ENCODE data around the gene ADGRF5. TPM values are rescaled to one million over a fixed set of nuclear protein-coding genes. Genes with fewer than 3 reads are reported as not detected.
"Not testable (repeated sequence)": the region's sequence is repeated elsewhere in the genome, so short reads cannot be mapped to it uniquely, and the experiment has no call there.

Gene ADGRF5
- total RNA-seq, 3 donors from 2014 or later: 22.5 to 43.4 (median 41.6) TPM

DNA sequence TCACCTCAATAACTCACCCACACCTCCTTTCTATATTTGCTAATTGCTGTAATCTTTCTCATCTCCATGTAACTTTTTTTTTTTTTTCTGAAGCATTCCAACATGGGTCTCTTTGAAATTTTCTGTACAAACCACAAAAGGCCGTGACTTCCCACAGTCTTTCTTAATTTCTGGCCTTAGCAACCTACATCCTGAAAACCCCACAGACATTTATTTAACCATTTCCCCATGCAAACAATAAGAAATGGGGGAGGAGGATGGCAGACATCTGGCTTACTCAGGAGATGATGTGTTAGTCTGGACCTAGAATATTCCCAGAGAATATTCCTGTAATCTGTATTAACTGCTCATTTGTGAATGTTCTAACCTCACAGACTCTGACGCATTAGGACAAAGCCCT lies 70.9 kb downstream of the ADGRF5 start:
- intact Hi-C loops (cut with DNase I; ENCODE audit: low total_unique reads): no loop called here
- Histone ChIP-seq H3K27ac (peak overlapping the region in 1 of 2 donors; percentile 43), H3K27me3 (no peaks in the 10 kb centered on the region), H3K9me3 (no peaks in the 10 kb centered on the region), H3K4me3 (no peak overlapping the region), H3K36me3 (no peaks in the 10 kb centered on the region), H3K4me1 (peaks cover 0 to 6% of the 10 kb centered on the region in 2 donors)
- no peak for DNase-seq (ENCODE audit: low spot score in 2 of 2)
- no peak for TF ChIP-seq POLR2AphosphoS5 (IDR thresholded peaks at IDR 0.05)
- TF ChIP-seq, protein P1, sequence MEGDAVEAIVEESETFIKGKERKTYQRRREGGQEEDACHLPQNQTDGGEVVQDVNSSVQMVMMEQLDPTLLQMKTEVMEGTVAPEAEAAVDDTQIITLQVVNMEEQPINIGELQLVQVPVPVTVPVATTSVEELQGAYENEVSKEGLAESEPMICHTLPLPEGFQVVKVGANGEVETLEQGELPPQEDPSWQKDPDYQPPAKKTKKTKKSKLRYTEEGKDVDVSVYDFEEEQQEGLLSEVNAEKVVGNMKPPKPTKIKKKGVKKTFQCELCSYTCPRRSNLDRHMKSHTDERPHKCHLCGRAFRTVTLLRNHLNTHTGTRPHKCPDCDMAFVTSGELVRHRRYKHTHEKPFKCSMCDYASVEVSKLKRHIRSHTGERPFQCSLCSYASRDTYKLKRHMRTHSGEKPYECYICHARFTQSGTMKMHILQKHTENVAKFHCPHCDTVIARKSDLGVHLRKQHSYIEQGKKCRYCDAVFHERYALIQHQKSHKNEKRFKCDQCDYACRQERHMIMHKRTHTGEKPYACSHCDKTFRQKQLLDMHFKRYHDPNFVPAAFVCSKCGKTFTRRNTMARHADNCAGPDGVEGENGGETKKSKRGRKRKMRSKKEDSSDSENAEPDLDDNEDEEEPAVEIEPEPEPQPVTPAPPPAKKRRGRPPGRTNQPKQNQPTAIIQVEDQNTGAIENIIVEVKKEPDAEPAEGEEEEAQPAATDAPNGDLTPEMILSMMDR (IDR thresholded peaks at IDR 0.05): no peak
- TF ChIP-seq POLR2A (IDR thresholded peaks at IDR 0.05): no peak

DNA sequence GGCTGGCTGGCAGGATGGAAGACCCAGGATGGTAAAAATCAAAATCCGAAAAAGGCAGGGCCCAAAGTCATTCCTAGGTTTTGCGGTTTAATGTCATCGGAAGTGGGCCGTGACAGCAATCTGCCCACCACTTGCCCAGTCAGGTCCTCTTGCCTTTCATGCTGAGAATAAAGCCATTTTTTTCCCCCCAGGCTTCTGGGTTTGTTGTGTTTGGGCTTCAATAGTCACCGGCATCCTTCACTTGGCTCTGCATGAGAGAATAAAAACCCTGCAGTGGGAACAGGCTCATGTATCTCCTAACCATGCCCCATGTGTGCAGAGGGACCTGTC lies 72.4 kb downstream of the ADGRF5 start:
- Histone ChIP-seq H3K36me3 (no peaks in the 10 kb centered on the region), H3K4me3 (peak overlapping the region in 2 of 3 donors; percentile 20 to 30), H3K4me1 (peaks cover 0 to 6% of the 10 kb centered on the region in 2 donors), H3K9me3 (no peaks in the 10 kb centered on the region), H3K27me3 (no peaks in the 10 kb centered on the region), H3K27ac (peak overlapping the region; percentile 4 to 33)
- no peak for DNase-seq (ENCODE audit: low spot score in 2 of 2)
- TF ChIP-seq POLR2AphosphoS5 (IDR thresholded peaks at IDR 0.05) (no peak), POLR2A (IDR thresholded peaks at IDR 0.05) (no peak)
- TF ChIP-seq, protein P1 (IDR thresholded peaks at IDR 0.05): no peak
- intact Hi-C loops (cut with DNase I; ENCODE audit: low total_unique reads): no loop called here

DNA sequence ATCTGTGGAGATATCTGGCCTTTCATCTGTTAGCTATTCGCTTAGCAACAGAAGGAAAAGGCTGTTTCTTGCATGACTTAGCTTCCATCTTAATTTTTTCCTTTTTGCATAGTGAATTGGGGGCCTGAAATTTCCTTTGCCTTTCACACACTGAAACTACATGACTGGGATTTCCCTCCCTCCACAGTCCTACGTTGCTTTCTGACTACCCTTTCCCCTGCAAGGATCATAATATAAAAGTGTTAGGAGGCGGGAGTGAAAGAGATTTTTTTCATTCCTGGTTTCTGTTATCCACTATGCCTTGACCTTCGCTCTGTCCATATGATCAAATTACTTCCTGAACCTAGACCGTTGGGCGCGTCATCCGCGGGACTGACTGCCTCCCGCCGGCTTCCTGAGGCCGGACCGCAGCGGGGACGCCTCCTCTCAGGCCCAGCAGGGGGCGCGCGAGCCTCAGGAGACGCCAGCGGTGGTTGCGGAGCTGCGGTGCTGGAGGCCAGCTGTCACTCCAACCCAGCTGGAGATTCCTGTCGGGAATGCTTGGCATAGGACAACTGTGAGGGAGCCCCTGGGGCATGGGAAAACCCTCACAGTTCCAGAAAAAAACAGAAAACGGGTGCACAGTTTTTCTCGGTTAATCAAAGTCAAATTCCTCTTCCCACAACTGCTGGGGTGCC lies 72.9 kb downstream of the ADGRF5 start:
- peak; percentile 76 to 83 for DNase-seq (ENCODE audit: low spot score in 2 of 2)
- Histone ChIP-seq H3K9me3 (no peaks in the 10 kb centered on the region), H3K4me3 (peak overlapping the region in 2 of 3 donors; percentile 20 to 30), H3K27me3 (no peaks in the 10 kb centered on the region), H3K4me1 (peaks cover 0 to 6% of the 10 kb centered on the region in 2 donors), H3K27ac (peak overlapping the region; percentile 4 to 33), H3K36me3 (no peaks in the 10 kb centered on the region)
- intact Hi-C loops (cut with DNase I; ENCODE audit: low total_unique reads): no loop called here
- TF ChIP-seq, protein P1 (IDR thresholded peaks at IDR 0.05): peak; percentile 70 to 96 (median 94)
- TF ChIP-seq POLR2AphosphoS5 (IDR thresholded peaks at IDR 0.05): peak in 2 of 3 donors; percentile 29 to 37
- TF ChIP-seq POLR2A (IDR thresholded peaks at IDR 0.05): no peak

DNA sequence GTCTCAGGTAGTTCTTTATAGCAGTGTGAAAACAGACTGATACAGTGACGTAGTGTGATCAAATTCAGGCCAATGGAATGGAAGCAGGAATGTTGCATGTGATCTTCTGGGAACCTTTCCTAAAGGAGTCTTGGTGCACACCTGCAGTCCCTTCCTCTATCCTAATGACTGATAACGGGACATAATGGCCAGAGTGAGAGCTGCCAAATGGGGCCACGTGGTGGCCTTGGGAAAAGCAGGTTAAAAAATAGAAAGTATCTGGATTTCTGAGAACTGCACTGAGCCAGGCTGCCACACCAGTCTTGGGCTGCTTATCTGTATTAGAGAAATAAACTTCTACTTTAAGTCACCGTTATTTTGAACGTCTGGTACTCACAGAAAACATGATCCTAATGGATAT lies 76.6 kb downstream of the ADGRF5 start:
- Histone ChIP-seq H3K4me1 (peaks cover 0 to 6% of the 10 kb centered on the region in 2 donors), H3K9me3 (peaks cover 9 to 15% of the 10 kb centered on the region in 2 donors), H3K27me3 (no peaks in the 10 kb centered on the region), H3K36me3 (no peaks in the 10 kb centered on the region), H3K27ac (no peak overlapping the region), H3K4me3 (no peak overlapping the region)
- intact Hi-C loops (cut with DNase I; ENCODE audit: low total_unique reads): no loop called here
- TF ChIP-seq POLR2A (IDR thresholded peaks at IDR 0.05): no peak
- TF ChIP-seq, protein P1 (IDR thresholded peaks at IDR 0.05): no peak
- no peak for TF ChIP-seq POLR2AphosphoS5 (IDR thresholded peaks at IDR 0.05)
- DNase-seq (ENCODE audit: low spot score in 2 of 2): no peak

DNA sequence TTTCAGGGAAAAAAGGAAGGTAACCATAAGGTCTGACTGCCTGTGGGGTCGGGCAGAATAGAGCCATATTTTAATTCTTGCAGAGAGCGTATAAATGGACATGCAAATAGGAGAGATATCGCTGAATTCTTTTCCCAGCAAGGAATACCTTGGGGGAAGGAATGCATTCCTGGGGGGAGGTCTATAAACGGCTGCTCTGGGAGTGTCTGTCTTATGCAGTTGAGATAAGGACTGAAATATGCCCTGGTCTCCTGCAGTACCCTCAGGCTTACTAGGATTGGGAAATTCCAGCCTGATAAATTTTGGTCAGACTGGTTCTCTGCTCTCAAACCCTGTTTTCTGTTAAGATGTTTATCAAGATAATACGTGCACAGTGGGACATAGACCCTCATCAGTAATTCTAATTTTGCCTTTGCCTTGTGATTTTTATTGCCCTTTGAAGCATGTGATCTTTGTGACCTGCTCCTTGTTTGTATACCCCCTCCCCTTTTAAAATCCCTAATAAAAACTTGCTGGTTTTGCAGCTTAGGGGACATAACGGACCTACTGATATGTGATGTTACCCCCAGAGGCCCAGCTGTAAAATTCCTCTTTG lies 79.4 kb downstream of the ADGRF5 start:
- H3K36me3 ChIP-seq; H3K27ac ChIP-seq; H3K4me1 ChIP-seq; H3K4me3 ChIP-seq; DNase-seq (ENCODE audit: low spot score in 2 of 2); H3K27me3 ChIP-seq; intact Hi-C loops (cut with DNase I; ENCODE audit: low total_unique reads): not testable (repeated sequence)
- peaks cover 9 to 15% of the 10 kb centered on the region in 2 donors for H3K9me3 ChIP-seq
